ENCODE data around the gene GJA3.

DNA sequence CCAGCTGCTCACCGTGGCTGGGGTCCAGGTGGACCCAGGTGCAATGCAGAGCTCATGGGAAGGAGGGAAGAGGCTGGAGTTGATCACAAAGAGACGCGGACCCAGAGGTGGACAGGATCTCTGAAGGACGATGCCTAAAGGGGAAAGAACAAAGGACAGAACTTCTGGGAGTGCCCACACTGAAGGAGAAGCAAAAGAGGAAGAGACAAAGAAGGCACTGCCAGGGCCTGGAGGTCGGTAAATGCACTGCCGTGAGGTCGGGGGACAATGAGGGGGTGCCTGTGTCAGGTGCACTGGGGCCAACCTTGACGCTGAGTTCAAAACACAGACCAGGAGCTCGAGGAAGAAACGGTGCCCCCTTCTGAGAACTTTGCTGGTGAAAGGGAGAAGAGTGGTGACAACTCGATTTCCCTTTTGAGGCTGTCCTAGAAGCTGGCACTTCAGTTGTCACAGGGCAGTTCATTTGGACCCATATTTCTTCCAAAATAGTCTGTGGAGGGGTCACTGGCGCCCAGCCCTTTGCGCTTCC is 55.6 kb downstream of the GJA3 start:
- TF ChIP-seq CTCF (IDR thresholded peaks at IDR 0.05) (no peak), POLR2A (IDR thresholded peaks at IDR 0.05) (no peak), POLR2AphosphoS5 (IDR thresholded peaks at IDR 0.05) (no peak)
